GM18517 (cell line): ENCODE measurements around the gene ZMAT3.

ENCODE experiments used
- ATAC-seq: cut with Tn5 transposase; IDR thresholded peaks from one replicate; pipeline ENCODE4 v1.9.1; 2021; ENCODE audit warnings: mild to moderate bottlenecking, moderate library complexity; ENCODE audit not compliant: unreplicated experiment

Gene ZMAT3

GRCh38 chr3:179027326-179027900 lies 44.2 kb downstream of the ZMAT3 start:
- no peak for ATAC-seq

- ATAC-seq, result no peak
These were observed 45.0 kb downstream of the ZMAT3 start for GRCh38 chr3:179026636-179027035.

GRCh38 chr3:179021119-179021903 lies 50.3 kb downstream of the ZMAT3 start:
- ATAC-seq, result no peak

- ATAC-seq, result no peak
These were observed 51.5 kb downstream of the ZMAT3 start for GRCh38 chr3:179020112-179020511.

GRCh38 chr3:179018808-179019207 lies 52.8 kb downstream of the ZMAT3 start:
- no peak for ATAC-seq

- peak; percentile 66 for ATAC-seq
These were observed 54.5 kb downstream of the ZMAT3 start for GRCh38 chr3:179016979-179017670.

- ATAC-seq, result peak; percentile 69
These were observed 56.0 kb downstream of the ZMAT3 start for GRCh38 chr3:179015551-179016020.

- ATAC-seq, result no peak
These were observed 65.9 kb downstream of the ZMAT3 start for GRCh38 chr3:179005706-179006105.

GRCh38 chr3:179005213-179005612 lies 66.4 kb downstream of the ZMAT3 start:
- no peak for ATAC-seq

GRCh38 chr3:179000659-179001058 lies 71.0 kb downstream of the ZMAT3 start:
- no peak for ATAC-seq

GRCh38 chr3:179000144-179000543 lies 71.5 kb downstream of the ZMAT3 start:
- peak; percentile 68 for ATAC-seq

- ATAC-seq, result no peak
These were observed 75.2 kb downstream of the ZMAT3 start for GRCh38 chr3:178996399-178996798.

GRCh38 chr3:178990293-178990692 lies 81.3 kb downstream of the ZMAT3 start:
- ATAC-seq, result no peak

- no peak for ATAC-seq
These were observed 81.8 kb downstream of the ZMAT3 start for GRCh38 chr3:178989821-178990220.

- no peak for ATAC-seq
These were observed 83.9 kb downstream of the ZMAT3 start for GRCh38 chr3:178987745-178988144.

GRCh38 chr3:178986456-178986855 lies 85.2 kb downstream of the ZMAT3 start:
- ATAC-seq, result no peak

- ATAC-seq, result peak; percentile 89
These were observed 89.5 kb downstream of the ZMAT3 start for GRCh38 chr3:178982137-178982536.

GRCh38 chr3:178975320-178975719 lies 96.3 kb downstream of the ZMAT3 start:
- no peak for ATAC-seq

GRCh38 chr3:178971614-178972013 lies 100.0 kb downstream of the ZMAT3 start:
- ATAC-seq, result no peak

GRCh38 chr3:178969004-178969700 lies 102.5 kb downstream of the ZMAT3 start:
- ATAC-seq, result peak; percentile 90
